ENCODE results near the gene ADGRF5.

GRCh38 chr6:46863791-46864190 is 57.9 kb downstream of the ADGRF5 start:
- TF ChIP-seq POLR2A (IDR thresholded peaks at IDR 0.05; ENCODE audit: low read length) (no peak), GATA1 (IDR thresholded peaks at IDR 0.05; ENCODE audit: low read depth, low read length) (no peak)

All from erythroblast (primary cell).